Loucy (cell line): ENCODE results near the gene NLGN1.

Experiments used
- CTCF ChIP-seq: fragments of 200-600 bp; sonication (generic); conservative IDR thresholded peaks from 2 replicates; pipeline ENCODE4 v1.5.1; 2014; ENCODE audit warnings: mild to moderate bottlenecking, antibody characterized with exemption, low read length
- EZH2phosphoT487 ChIP-seq: fragments of 200-600 bp; IDR thresholded peaks from 2 replicates; pipeline ENCODE4 v1.6.1; 2018; ENCODE audit warnings: antibody characterized with exemption, mild to moderate bottlenecking, moderate library complexity, borderline replicate concordance

GRCh38 chr3:174146008-174146407 lies 748.5 kb downstream of the NLGN1 start:
- TF ChIP-seq CTCF, result no peak
- no peak for TF ChIP-seq EZH2phosphoT487
